HG02798 (cell line): ENCODE results near the gene HMX3.
"Not testable (repeated sequence)": the region's sequence is repeated elsewhere in the genome, so short reads cannot be mapped to it uniquely, and the experiment has no call there.

Source experiments
- ATAC-seq: cut with Tn5 transposase; IDR thresholded peaks from one replicate; pipeline ENCODE4 v1.9.1; 2021; ENCODE audit warnings: mild to moderate bottlenecking; ENCODE audit not compliant: unreplicated experiment, poor library complexity

HMX3 gene

GRCh38 chr10:123165445-123166072, 29.8 kb downstream of the HMX3 start:
- ATAC-seq, result no peak

- no peak for ATAC-seq
Measured at GRCh38 chr10:123166618-123167017, 30.8 kb downstream of the HMX3 start.

- no peak for ATAC-seq
Measured at GRCh38 chr10:123170961-123171360, 35.2 kb downstream of the HMX3 start.

GRCh38 chr10:123171616-123172015, 35.8 kb downstream of the HMX3 start:
- ATAC-seq, result not testable (repeated sequence)

- ATAC-seq, result no peak
Measured at GRCh38 chr10:123175389-123176387, 39.9 kb downstream of the HMX3 start.

GRCh38 chr10:123178390-123178789, 42.6 kb downstream of the HMX3 start:
- ATAC-seq, result not testable (repeated sequence)

- no peak for ATAC-seq
Measured at GRCh38 chr10:123180101-123181090, 44.6 kb downstream of the HMX3 start.

GRCh38 chr10:123183724-123184123, 48.0 kb downstream of the HMX3 start:
- ATAC-seq, result no peak

GRCh38 chr10:123187781-123188180, 52.0 kb downstream of the HMX3 start:
- ATAC-seq, result no peak
